Progenitor cell of endocrine pancreas (in vitro differentiated cells): ENCODE data around the gene FGFR2. TPM values are rescaled to one million over a fixed set of nuclear protein-coding genes. Genes with fewer than 3 reads are reported as not detected.

Source experiments
- DNase-seq: peaks from one replicate; pipeline ENCODE4 v3.0.0; 2021; ENCODE audit warnings: low spot score; ENCODE audit not compliant: unreplicated experiment
- H3K27ac Mint-ChIP-seq: 2 replicates; pipeline ENCODE4 v1.8.0; 2021; ENCODE audit warnings: mild to moderate bottlenecking, moderate library complexity, mixed read lengths
- H3K27me3 Mint-ChIP-seq: 2 replicates; pipeline ENCODE4 v1.8.0; 2021; ENCODE audit warnings: mixed read lengths
- H3K36me3 Mint-ChIP-seq: 2 replicates; pipeline ENCODE4 v1.8.0; 2022; ENCODE audit warnings: mixed read lengths; ENCODE audit not compliant: insufficient read depth
- H3K4me1 Mint-ChIP-seq: 2 replicates; pipeline ENCODE4 v1.8.0; 2021; ENCODE audit warnings: low read depth, mixed read lengths
- H3K4me3 Mint-ChIP-seq: 2 replicates; pipeline ENCODE4 v1.8.0; 2021; ENCODE audit warnings: low read depth, mild to moderate bottlenecking, moderate library complexity, mixed read lengths
- H3K9me3 Mint-ChIP-seq: 2 replicates; pipeline ENCODE4 v1.8.0; 2021; ENCODE audit warnings: low read depth, mixed read lengths
- CTCF ChIP-seq: fragments of 200-600 bp; sonication (generic); IDR thresholded peaks from one replicate; pipeline ENCODE4 v1.5.0; 2021; ENCODE audit warnings: antibody characterized with exemption, mild to moderate bottlenecking; ENCODE audit not compliant: unreplicated experiment
- total RNA-seq: library from RNA; stranded (reverse); gene quantifications from 2 replicates; pipeline ENCODE4 v1.2.1, GENCODE V29; 2021

Gene FGFR2
- total RNA-seq, 1 donor from 2014 or later, result 146 TPM

GRCh38 chr10:121541450-121542120, 56.7 kb downstream of the FGFR2 start:
- H3K4me3 Mint-ChIP-seq, result no peak overlapping the region
- peaks cover 48% of the 10 kb centered on the region for H3K36me3 Mint-ChIP-seq
- H3K4me1 Mint-ChIP-seq, result peaks cover 46% of the 10 kb centered on the region
- H3K27me3 Mint-ChIP-seq, result no peaks in the 10 kb centered on the region
- no peak for TF ChIP-seq CTCF
- H3K9me3 Mint-ChIP-seq, result no peaks in the 10 kb centered on the region
- peak overlapping the region; percentile 95 for H3K27ac Mint-ChIP-seq
- DNase-seq, result no peak

GRCh38 chr10:121540732-121541395, 57.4 kb downstream of the FGFR2 start:
- H3K27me3 Mint-ChIP-seq, result no peaks in the 10 kb centered on the region
- peaks cover 46% of the 10 kb centered on the region for H3K4me1 Mint-ChIP-seq
- H3K27ac Mint-ChIP-seq, result peak overlapping the region; percentile 95
- TF ChIP-seq CTCF, result no peak
- no peak for DNase-seq
- H3K9me3 Mint-ChIP-seq, result no peaks in the 10 kb centered on the region
- peaks cover 51% of the 10 kb centered on the region for H3K36me3 Mint-ChIP-seq
- no peak overlapping the region for H3K4me3 Mint-ChIP-seq

- no peak for TF ChIP-seq CTCF
- Mint-ChIP-seq H3K27ac (no peak overlapping the region), H3K4me3 (no peak overlapping the region), H3K27me3 (no peaks in the 10 kb centered on the region), H3K36me3 (peaks cover 42% of the 10 kb centered on the region), H3K4me1 (peaks cover 39% of the 10 kb centered on the region), H3K9me3 (no peaks in the 10 kb centered on the region)
- no peak for DNase-seq
These were observed 58.5 kb downstream of the FGFR2 start for GRCh38 chr10:121539786-121540185.

- H3K4me1 Mint-ChIP-seq, result peaks cover 28% of the 10 kb centered on the region
- TF ChIP-seq CTCF, result no peak
- H3K36me3 Mint-ChIP-seq, result peaks cover 50% of the 10 kb centered on the region
- no peak for DNase-seq
- H3K27ac Mint-ChIP-seq, result peak overlapping the region; percentile 17
- no peaks in the 10 kb centered on the region for H3K27me3 Mint-ChIP-seq
- no peaks in the 10 kb centered on the region for H3K9me3 Mint-ChIP-seq
- no peak overlapping the region for H3K4me3 Mint-ChIP-seq
These were observed 61.8 kb downstream of the FGFR2 start for GRCh38 chr10:121536310-121536913.

- H3K9me3 Mint-ChIP-seq, result no peaks in the 10 kb centered on the region
- no peak for TF ChIP-seq CTCF
- H3K27ac Mint-ChIP-seq, result no peak overlapping the region
- no peak for DNase-seq
- peaks cover 28% of the 10 kb centered on the region for H3K4me1 Mint-ChIP-seq
- no peak overlapping the region for H3K4me3 Mint-ChIP-seq
- H3K27me3 Mint-ChIP-seq, result no peaks in the 10 kb centered on the region
- H3K36me3 Mint-ChIP-seq, result peaks cover 50% of the 10 kb centered on the region
These were observed 62.9 kb downstream of the FGFR2 start for GRCh38 chr10:121535381-121535780.
